HEK293T (cell line): ENCODE results near the gene ERCC1.

Experiments
- CTCF ChIA-PET: fragments of 350-600 bp; formaldehyde crosslinking; extraction: SDS; loops from one replicate; lab custom pipeline; 2021; ENCODE audit warnings: antibody characterized with exemption, inconsistent platforms; lab: Yijun Ruan, JAX
- POLR2A ChIA-PET: fragments of 350-600 bp; formaldehyde crosslinking; extraction: SDS; loops from one replicate; lab custom pipeline; 2020; ENCODE audit warnings: antibody characterized with exemption, inconsistent platforms; lab: Yijun Ruan, JAX
- DNase-seq: peaks from one replicate; pipeline ENCODE4 v3.0.0; 2012; ENCODE audit warnings: mixed read lengths; ENCODE audit errors: extremely low spot score
- ARNT ChIP-seq: fragments of 450-650 bp; IDR thresholded peaks from 2 replicates; pipeline ENCODE4 v1.6.1; 2017; ENCODE audit warnings: mild to moderate bottlenecking
- BHLHE40 ChIP-seq: fragments of 450-650 bp; IDR thresholded peaks from 2 replicates; pipeline ENCODE4 v1.6.1; 2016; ENCODE audit warnings: mild to moderate bottlenecking, moderate library complexity, borderline replicate concordance
- CTBP1 ChIP-seq: fragments of 450-650 bp; IDR thresholded peaks from 2 replicates; pipeline ENCODE4 v1.6.1; 2016; ENCODE audit warnings: borderline replicate concordance
- ELF4 ChIP-seq: fragments of 450-650 bp; IDR thresholded peaks from 2 replicates; pipeline ENCODE4 v1.6.1; 2017; ENCODE audit warnings: antibody characterized with exemption
- FOXA1 ChIP-seq: fragments of 450-650 bp; IDR thresholded peaks from 2 replicates; pipeline ENCODE4 v1.6.1; 2016; ENCODE audit warnings: mild to moderate bottlenecking
- FOXK2 ChIP-seq: fragments of 450-650 bp; IDR thresholded peaks from 2 replicates; pipeline ENCODE4 v1.6.1; 2016; ENCODE audit warnings: mild to moderate bottlenecking
- FOXM1 ChIP-seq: fragments of 450-650 bp; IDR thresholded peaks from 2 replicates; pipeline ENCODE4 v1.6.1; 2017; ENCODE audit warnings: mild to moderate bottlenecking, borderline replicate concordance
- HDGF ChIP-seq: fragments of 450-650 bp; IDR thresholded peaks from 2 replicates; pipeline ENCODE4 v1.6.1; 2017; ENCODE audit warnings: antibody characterized with exemption, borderline replicate concordance
- L3MBTL2 ChIP-seq: fragments of 450-650 bp; conservative IDR thresholded peaks from 2 replicates; pipeline ENCODE4 v1.6.1; 2016; ENCODE audit warnings: mild to moderate bottlenecking
- LEF1 ChIP-seq: fragments of 450-650 bp; IDR thresholded peaks from 2 replicates; pipeline ENCODE4 v1.6.1; 2017; ENCODE audit warnings: mild to moderate bottlenecking, borderline replicate concordance
- NFRKB ChIP-seq: fragments of 450-650 bp; IDR thresholded peaks from 2 replicates; pipeline ENCODE4 v1.6.1; 2016; ENCODE audit warnings: mild to moderate bottlenecking, moderate library complexity
- PKNOX1 ChIP-seq: fragments of 450-650 bp; IDR thresholded peaks from 2 replicates; pipeline ENCODE4 v1.6.1; 2016
- SP1 ChIP-seq: fragments of 450-650 bp; IDR thresholded peaks from 2 replicates; pipeline ENCODE4 v1.6.1; 2017
- SUZ12 ChIP-seq: fragments of 450-650 bp; IDR thresholded peaks from 2 replicates; pipeline ENCODE4 v1.6.1; 2016; ENCODE audit warnings: mild to moderate bottlenecking
- TARDBP ChIP-seq: fragments of 450-650 bp; IDR thresholded peaks from 2 replicates; pipeline ENCODE4 v1.6.1; 2016
- ZNF384 ChIP-seq: fragments of 450-650 bp; IDR thresholded peaks from 2 replicates; pipeline ENCODE4 v1.6.1; 2016

The ERCC1 gene

GRCh38 chr19:45462174-45462573 is 38.5 kb upstream of the ERCC1 start:
- CTCF ChIA-PET, result interaction anchor here (0.8 to 1.2 kb wide), 2 partner anchors 17 to 22 kb away, joined by 3 to 5 read pairs; no protein-coding TSS in a partner anchor
- no peak for DNase-seq
- TF ChIP-seq FOXA1 (no peak), SUZ12 (no peak)
- POLR2A ChIA-PET, result no interaction called here

- POLR2A ChIA-PET, result interaction anchor here (0.5 to 1.1 kb wide), 2 partner anchors 8 to 297 kb away, joined by 3 to 4 read pairs; no protein-coding TSS in a partner anchor
- no peak for DNase-seq
- CTCF ChIA-PET, result interaction anchor here (1.0 kb wide), 1 partner anchor 22 kb away, joined by 4 read pairs; no protein-coding TSS in a partner anchor
- TF ChIP-seq ZNF384 (no peak), FOXM1 (no peak), CTBP1 (no peak), PKNOX1 (no peak), ARNT (no peak), TARDBP (no peak), SUZ12 (no peak), L3MBTL2 (no peak), NFRKB (no peak), HDGF (no peak), LEF1 (no peak), BHLHE40 (no peak), FOXK2 (no peak), FOXA1 (no peak), ELF4 (no peak), SP1 (no peak)
These were observed 37.2 kb upstream of the ERCC1 start for GRCh38 chr19:45460807-45461347.

DNA sequence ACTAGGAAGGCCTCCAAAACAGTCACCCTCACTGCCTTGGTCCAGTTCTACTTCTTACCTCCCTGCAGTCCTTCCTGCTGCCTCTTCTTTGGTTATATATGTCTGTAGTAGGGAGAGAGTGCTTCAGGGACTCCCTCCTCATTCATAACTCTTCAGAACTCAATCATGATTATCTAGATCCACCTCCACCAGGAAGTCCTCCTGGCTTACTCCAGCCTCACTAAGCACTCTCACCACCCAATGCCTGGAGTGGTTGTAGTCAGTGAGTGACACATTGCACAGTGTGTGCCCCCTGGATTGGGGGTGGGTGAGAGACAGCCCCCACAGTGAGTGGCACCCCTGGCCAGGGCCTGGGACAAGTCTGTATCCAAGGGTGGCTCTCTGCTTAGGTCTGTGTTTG is 34.1 kb upstream of the ERCC1 start:
- ChIA-PET CTCF (no interaction called here), POLR2A (no interaction called here)
- no peak for DNase-seq
- TF ChIP-seq NFRKB (no peak), LEF1 (no peak), CTBP1 (no peak), FOXM1 (no peak), ARNT (no peak), FOXA1 (no peak), FOXK2 (no peak), BHLHE40 (no peak), ELF4 (no peak), ZNF384 (no peak), SP1 (no peak), TARDBP (no peak), PKNOX1 (no peak), SUZ12 (no peak), L3MBTL2 (no peak), HDGF (no peak)

DNA sequence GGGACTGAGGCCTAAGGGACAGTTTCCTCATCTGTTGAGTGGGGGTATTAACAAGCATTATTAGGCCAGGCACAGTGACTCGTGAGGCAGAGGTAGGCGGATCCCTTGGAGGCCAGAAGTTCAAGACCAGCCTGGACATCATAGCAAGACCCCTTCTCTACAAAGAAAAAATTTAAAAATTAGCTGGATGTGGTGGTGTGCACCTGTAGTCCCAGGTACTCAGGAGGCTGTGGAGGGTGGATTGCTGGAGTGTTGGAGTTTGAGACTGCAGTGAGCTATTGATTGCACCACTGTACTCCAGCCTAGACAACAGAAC is 32.7 kb upstream of the ERCC1 start:
- no peak for DNase-seq
- POLR2A ChIA-PET, result interaction anchor here (1.0 to 1.2 kb wide), 2 partner anchors 11 to 17 kb away, joined by 3 to 4 read pairs; partner anchors contain the start of gene FOSB
- CTCF ChIA-PET, result interaction anchor here (0.7 kb wide), 1 partner anchor 54 kb away, joined by 6 read pairs; no protein-coding TSS in a partner anchor
- TF ChIP-seq NFRKB (no peak), ZNF384 (no peak), FOXK2 (no peak), HDGF (no peak), FOXM1 (no peak), BHLHE40 (no peak), LEF1 (no peak), L3MBTL2 (no peak), PKNOX1 (no peak), CTBP1 (no peak), SP1 (no peak), FOXA1 (no peak), TARDBP (no peak), SUZ12 (no peak), ARNT (no peak)

DNA sequence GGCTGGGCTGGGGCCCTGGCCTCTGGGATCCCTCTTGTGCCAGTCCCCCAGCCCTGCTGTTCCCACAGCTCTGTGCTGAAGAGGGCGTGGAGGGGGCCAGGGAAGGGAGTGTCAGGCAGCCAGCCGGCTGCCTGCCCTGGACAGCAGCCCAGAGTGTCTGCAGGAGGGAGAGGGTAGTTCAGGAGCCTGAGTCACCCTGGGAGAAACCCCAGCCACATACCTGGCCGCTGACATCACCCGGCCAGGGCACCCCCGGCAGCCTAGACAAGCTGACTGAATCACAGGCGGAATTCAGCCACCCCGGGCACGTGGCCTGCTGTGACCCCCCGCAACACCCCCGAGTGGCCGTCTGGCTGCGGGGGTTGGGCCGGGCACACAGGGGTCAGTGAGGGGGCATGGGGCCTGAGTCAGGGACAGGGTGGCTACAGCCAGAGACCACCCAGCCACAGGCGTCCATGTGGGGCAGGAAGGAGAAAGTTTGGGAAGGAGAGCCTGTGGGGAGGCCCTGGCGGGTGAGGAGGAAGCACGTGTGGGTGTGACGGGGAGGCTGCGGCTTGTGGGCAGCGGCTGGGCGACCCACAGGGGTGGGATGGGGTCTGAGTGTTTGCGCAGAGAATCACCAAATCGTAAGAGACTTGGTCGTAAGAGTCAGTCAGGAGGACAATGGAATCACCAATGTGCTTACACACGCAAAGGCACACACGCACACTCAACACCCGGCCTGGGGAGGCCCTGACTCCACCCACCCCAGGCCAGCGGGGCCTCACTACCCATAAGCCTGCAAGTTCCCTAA is 32.2 kb upstream of the ERCC1 start:
- DNase-seq, result peak; percentile 56
- CTCF ChIA-PET, result interaction anchor here (0.6 kb wide), 1 partner anchor 22 kb away, joined by 3 read pairs; no protein-coding TSS in a partner anchor
- TF ChIP-seq FOXK2 (no peak), BHLHE40 (no peak), CTBP1 (no peak), FOXA1 (no peak), ZNF384 (no peak), ELF4 (no peak)
- POLR2A ChIA-PET, result interaction anchor here (0.8 to 1.2 kb wide), 4 partner anchors 12 to 16 kb away, joined by 3 to 4 read pairs (median 4); partner anchors contain the start of gene FOSB

DNA sequence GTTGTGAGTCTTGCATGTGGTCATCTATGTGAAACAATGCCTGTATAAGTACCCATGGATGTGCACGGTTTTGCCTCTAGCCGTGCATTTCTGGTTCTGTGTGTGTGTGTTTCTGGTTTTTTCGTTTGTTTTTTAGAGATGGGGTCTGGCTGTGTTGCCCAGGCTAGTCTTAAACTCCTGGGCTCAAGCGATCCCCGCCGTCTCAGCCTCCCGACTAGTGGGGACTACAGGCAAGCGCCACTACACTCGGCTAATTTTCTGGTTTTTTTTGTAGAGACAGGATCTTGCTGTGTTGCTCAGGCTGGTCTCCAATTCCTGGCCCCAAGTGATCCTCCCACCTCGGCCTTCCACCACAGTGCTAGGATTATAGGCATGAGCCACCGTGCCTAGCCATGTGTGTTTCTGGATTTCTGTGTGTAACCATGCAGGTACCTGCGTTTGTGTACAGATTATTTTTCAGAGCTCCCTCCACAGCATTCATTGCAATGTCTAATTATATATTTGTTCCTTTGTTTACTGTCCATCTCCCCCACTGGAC is 28.2 kb upstream of the ERCC1 start:
- POLR2A ChIA-PET, result no interaction called here

More for the DNA sequence above, 28.2 kb upstream of the ERCC1 start:
- DNase-seq, result no peak
- TF ChIP-seq FOXM1 (no peak), BHLHE40 (no peak), SUZ12 (no peak), SP1 (no peak), FOXA1 (no peak), ARNT (no peak), FOXK2 (no peak), ZNF384 (no peak), LEF1 (no peak), ELF4 (no peak), L3MBTL2 (no peak), HDGF (no peak), TARDBP (no peak), NFRKB (no peak), PKNOX1 (no peak)
- CTCF ChIA-PET, result no interaction called here
